AG04450 (cell line): ENCODE results near the gene ZCCHC14. TPM values are rescaled to one million over a fixed set of nuclear protein-coding genes. Genes with fewer than 3 reads are reported as not detected.

Experiments
- CTCF ChIA-PET: fragments of 300-600, 350-600 bp; formaldehyde crosslinking; extraction: SDS; loops from one replicate; lab custom pipeline; 2022; ENCODE audit warnings: antibody characterized with exemption, inconsistent platforms; lab: Charles Lee
- POLR2A ChIA-PET: fragments of 350-600 bp; formaldehyde crosslinking; extraction: SDS; loops from one replicate; lab custom pipeline; 2021; ENCODE audit warnings: antibody characterized with exemption, inconsistent platforms; lab: Yijun Ruan, JAX
- DNase-seq: peaks from one replicate; pipeline ENCODE4 v3.0.0-alpha.2; 2011; ENCODE audit warnings: low read depth, low spot score
- H3K27ac ChIP-seq: one replicate; pipeline ENCODE4 v1.5.1; 2012; ENCODE audit warnings: low read depth, low read length, control low read depth
- H3K27me3 ChIP-seq: one replicate; pipeline ENCODE4 v1.6.0; 2012; ENCODE audit warnings: low read length; ENCODE audit not compliant: control insufficient read depth, insufficient read depth
- H3K4me3 ChIP-seq: 2 replicates; pipeline ENCODE4 v1.5.1; 2011; ENCODE audit warnings: mild to moderate bottlenecking, low read depth, low read length, control low read depth
- H3K9me3 ChIP-seq: 2 replicates; pipeline ENCODE4 v1.5.1; 2012; ENCODE audit warnings: low read length; ENCODE audit not compliant: control insufficient read depth, insufficient read depth
- CTCF ChIP-seq: IDR thresholded peaks from 2 replicates; pipeline ENCODE4 v1.5.1; 2011; ENCODE audit warnings: low read depth, low read length, control low read depth, inconsistent platforms
- polyA plus RNA-seq: library from polyadenylated mRNA; depleted of rRNA; stranded (reverse); fragments of >200 nt; gene quantifications from 2 replicates; pipeline ENCODE4 v1.2.3, GENCODE V29; 2011

Gene ZCCHC14
- polyA plus RNA-seq, 1 experiment: 6.2 TPM

DNA sequence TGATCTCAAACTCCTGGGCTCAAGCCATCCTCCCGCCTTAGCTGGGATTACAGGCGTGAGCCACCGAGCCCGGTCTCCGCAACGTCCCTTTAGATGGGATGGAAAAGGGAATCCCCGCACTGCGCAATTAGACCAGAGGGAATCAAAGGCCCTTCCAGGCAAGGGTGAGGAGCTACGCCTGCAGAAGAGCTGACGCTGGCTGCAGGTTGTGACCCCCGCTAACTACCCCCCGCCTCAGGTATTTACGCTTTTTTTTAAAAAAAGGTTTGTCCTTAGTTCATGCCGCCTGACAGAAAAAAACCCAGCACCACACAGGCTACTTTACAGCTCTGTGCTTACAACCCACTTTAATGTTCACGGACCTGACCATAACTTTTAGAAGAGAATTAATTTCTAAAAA lies 26.9 kb downstream of the ZCCHC14 start:
- no peak for DNase-seq
- no peak for TF ChIP-seq CTCF
- H3K9me3 ChIP-seq: no peaks in the 10 kb centered on the region
- no peak overlapping the region; the same call in 1 of the 2 replicates for H3K4me3 ChIP-seq
- ChIA-PET POLR2A (interaction anchor here (0.6 to 2.1 kb wide), 2 partner anchors 10 to 18 kb away, joined by 5 to 9 read pairs; no protein-coding TSS in a partner anchor), CTCF (interaction anchor here (0.8 kb wide), 1 partner anchor 49 kb away, joined by 3 read pairs; no protein-coding TSS in a partner anchor)
- H3K27me3 ChIP-seq: no peaks in the 10 kb centered on the region
- H3K27ac ChIP-seq: peak overlapping the region; percentile 100

- peak; percentile 52 for DNase-seq
- ChIA-PET POLR2A (interaction anchor here (0.6 to 2.1 kb wide), 3 partner anchors 10 to 30 kb away, joined by 3 to 9 read pairs (median 5); no protein-coding TSS in a partner anchor), CTCF (no interaction called here)
- TF ChIP-seq CTCF: no peak
- Histone ChIP-seq H3K9me3 (no peaks in the 10 kb centered on the region), H3K4me3 (peak overlapping the region; percentile 20; the same call in 1 of the 2 replicates), H3K27ac (peak overlapping the region; percentile 100), H3K27me3 (no peaks in the 10 kb centered on the region)
These were observed 27.5 kb downstream of the ZCCHC14 start for GRCh38 chr16:87465306-87465705.

DNA sequence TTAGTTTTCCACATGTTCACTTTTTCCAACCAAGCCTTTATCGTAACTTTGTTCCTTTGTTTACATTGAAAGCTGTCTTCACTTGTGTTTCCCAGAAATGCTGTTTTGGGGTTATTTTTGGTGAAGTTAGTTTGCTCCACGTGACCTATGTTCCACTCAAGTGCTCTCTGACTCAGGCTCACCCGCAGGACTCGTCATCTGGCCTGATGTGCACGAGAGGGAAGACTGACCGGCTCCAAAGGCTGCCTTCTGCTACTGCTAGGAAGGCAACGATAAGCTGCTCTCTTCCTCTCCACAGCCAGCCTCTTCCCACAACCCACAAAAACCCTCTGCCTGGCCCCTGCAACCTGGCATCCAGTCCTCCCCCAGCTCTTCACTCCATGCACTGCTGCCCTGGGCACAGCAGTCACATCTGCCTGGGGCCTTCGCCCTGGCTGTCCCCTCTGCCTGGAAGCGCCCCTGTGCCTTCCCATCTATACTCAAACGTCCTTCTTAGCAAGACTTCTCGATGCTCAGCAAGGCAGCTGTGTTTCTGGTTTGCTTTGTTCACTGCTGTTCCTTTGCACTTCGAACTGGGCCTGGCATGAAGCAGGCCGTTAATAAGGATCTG lies 28.0 kb downstream of the ZCCHC14 start:
- Histone ChIP-seq H3K27ac (peak overlapping the region; percentile 100), H3K27me3 (no peaks in the 10 kb centered on the region), H3K4me3 (peak overlapping the region; percentile 51), H3K9me3 (no peaks in the 10 kb centered on the region)
- ChIA-PET POLR2A (interaction anchor here (1.0 to 2.1 kb wide), 3 partner anchors 10 to 29 kb away, joined by 3 to 9 read pairs (median 3); no protein-coding TSS in a partner anchor), CTCF (no interaction called here)
- peak; percentile 88 for DNase-seq
- no peak for TF ChIP-seq CTCF

- H3K27ac ChIP-seq: peak overlapping the region; percentile 100
- peak overlapping the region; percentile 2 for H3K4me3 ChIP-seq
- H3K9me3 ChIP-seq: no peaks in the 10 kb centered on the region
- CTCF ChIA-PET: no interaction called here
- DNase-seq: peak; percentile 54
- no peaks in the 10 kb centered on the region for H3K27me3 ChIP-seq
- no peak for TF ChIP-seq CTCF
- POLR2A ChIA-PET: interaction anchor here (0.5 to 2.1 kb wide), 4 partner anchors 11 to 32 kb away, joined by 3 to 9 read pairs (median 3); no protein-coding TSS in a partner anchor
These were observed 28.8 kb downstream of the ZCCHC14 start for GRCh38 chr16:87463722-87464690.
